Glutamatergic neuron (in vitro differentiated cells): ENCODE measurements around the gene ITFG2. TPM values are rescaled to one million over a fixed set of nuclear protein-coding genes. Genes with fewer than 3 reads are reported as not detected.

Experiments
- DNase-seq: peaks from one replicate; pipeline ENCODE4 v3.0.0; 2022
- H3K27ac Mint-ChIP-seq: one replicate; pipeline ENCODE4 v1.8.0; 2020; ENCODE audit warnings: mild to moderate bottlenecking, mixed read lengths, inconsistent platforms; ENCODE audit not compliant: unreplicated experiment
- H3K27me3 Mint-ChIP-seq: one replicate; pipeline ENCODE4 v1.8.0; 2020; ENCODE audit warnings: mild to moderate bottlenecking, moderate library complexity, mixed read lengths, inconsistent platforms; ENCODE audit not compliant: unreplicated experiment
- H3K36me3 Mint-ChIP-seq: one replicate; pipeline ENCODE4 v1.8.0; 2020; ENCODE audit warnings: mild to moderate bottlenecking, mixed read lengths, inconsistent platforms; ENCODE audit not compliant: unreplicated experiment
- H3K4me1 Mint-ChIP-seq: one replicate; pipeline ENCODE4 v1.8.0; 2020; ENCODE audit warnings: mild to moderate bottlenecking, low read depth, mixed read lengths, inconsistent platforms; ENCODE audit not compliant: unreplicated experiment
- H3K4me3 Mint-ChIP-seq: one replicate; pipeline ENCODE4 v1.8.0; 2020; ENCODE audit warnings: mild to moderate bottlenecking, mixed read lengths, inconsistent platforms; ENCODE audit not compliant: unreplicated experiment
- H3K9me3 Mint-ChIP-seq: one replicate; pipeline ENCODE4 v1.8.0; 2020; ENCODE audit warnings: mild to moderate bottlenecking, moderate library complexity, mixed read lengths, inconsistent platforms; ENCODE audit not compliant: unreplicated experiment
- CTCF ChIP-seq: fragments of 200-600 bp; sonication (generic); IDR thresholded peaks from one replicate; pipeline ENCODE4 v1.5.0; 2021; ENCODE audit not compliant: partially characterized antibody, unreplicated experiment
- total RNA-seq: library from RNA; stranded (reverse); fragmentation: NEBNext Ultra II Directional; extraction: Animal tissue kit (Norgen Biotek cat#: 25700); gene quantifications from one replicate; pipeline ENCODE4 v1.2.1, GENCODE V29; 2021; ENCODE audit not compliant: unreplicated experiment

ITFG2 gene
- total RNA-seq, 1 donor from 2014 or later = 37.4 TPM

GRCh38 chr12:2845280-2845679 is 32.8 kb downstream of the ITFG2 start:
- H3K36me3 Mint-ChIP-seq = no peaks in the 10 kb centered on the region
- no peak for TF ChIP-seq CTCF
- H3K27ac Mint-ChIP-seq = no peak overlapping the region
- H3K9me3 Mint-ChIP-seq = no peaks in the 10 kb centered on the region
- no peak overlapping the region for H3K4me3 Mint-ChIP-seq
- H3K4me1 Mint-ChIP-seq = peaks cover 4% of the 10 kb centered on the region
- peaks cover 2% of the 10 kb centered on the region for H3K27me3 Mint-ChIP-seq
- DNase-seq = no peak

GRCh38 chr12:2851931-2852330 is 39.5 kb downstream of the ITFG2 start:
- Mint-ChIP-seq H3K4me3 (no peak overlapping the region), H3K9me3 (peaks cover 1% of the 10 kb centered on the region), H3K36me3 (no peaks in the 10 kb centered on the region), H3K4me1 (peaks cover 4% of the 10 kb centered on the region), H3K27me3 (peaks cover 2% of the 10 kb centered on the region), H3K27ac (no peak overlapping the region)
- no peak for TF ChIP-seq CTCF
- no peak for DNase-seq

GRCh38 chr12:2853626-2854025 is 41.2 kb downstream of the ITFG2 start:
- peaks cover 4% of the 10 kb centered on the region for H3K4me1 Mint-ChIP-seq
- TF ChIP-seq CTCF = peak; percentile 80
- no peak overlapping the region for H3K4me3 Mint-ChIP-seq
- H3K36me3 Mint-ChIP-seq = no peaks in the 10 kb centered on the region
- H3K27me3 Mint-ChIP-seq = peaks cover 2% of the 10 kb centered on the region
- H3K27ac Mint-ChIP-seq = no peak overlapping the region
- peaks cover 1% of the 10 kb centered on the region for H3K9me3 Mint-ChIP-seq
- DNase-seq = peak; percentile 92

GRCh38 chr12:2854669-2855453 is 42.4 kb downstream of the ITFG2 start:
- DNase-seq = no peak
- H3K9me3 Mint-ChIP-seq = peaks cover 1% of the 10 kb centered on the region
- no peaks in the 10 kb centered on the region for H3K4me1 Mint-ChIP-seq
- TF ChIP-seq CTCF = no peak
- no peak overlapping the region for H3K27ac Mint-ChIP-seq
- no peak overlapping the region for H3K4me3 Mint-ChIP-seq
- H3K27me3 Mint-ChIP-seq = no peaks in the 10 kb centered on the region
- H3K36me3 Mint-ChIP-seq = no peaks in the 10 kb centered on the region

- Mint-ChIP-seq H3K4me3 (no peak overlapping the region), H3K36me3 (no peaks in the 10 kb centered on the region), H3K9me3 (peaks cover 1% of the 10 kb centered on the region), H3K27ac (no peak overlapping the region), H3K27me3 (no peaks in the 10 kb centered on the region), H3K4me1 (no peaks in the 10 kb centered on the region)
- no peak for TF ChIP-seq CTCF
- DNase-seq = no peak
Measured at GRCh38 chr12:2855546-2855945, 43.1 kb downstream of the ITFG2 start.
